A549 treated with ZK216348 at 1 μM for 4 hours (cell line): ENCODE data around the gene PPM1J. TPM values are rescaled to one million over a fixed set of nuclear protein-coding genes. Genes with fewer than 3 reads are reported as not detected.

Source experiments
- total RNA-seq: library from RNA; stranded (reverse); fragments of 200-300 nt; extraction: Qiagen RNA extraction; gene quantifications from 5 replicates; pipeline ENCODE4 v1.2.3, GENCODE V29; 2022; ENCODE audit warnings: low read depth

Gene PPM1J, protein sequence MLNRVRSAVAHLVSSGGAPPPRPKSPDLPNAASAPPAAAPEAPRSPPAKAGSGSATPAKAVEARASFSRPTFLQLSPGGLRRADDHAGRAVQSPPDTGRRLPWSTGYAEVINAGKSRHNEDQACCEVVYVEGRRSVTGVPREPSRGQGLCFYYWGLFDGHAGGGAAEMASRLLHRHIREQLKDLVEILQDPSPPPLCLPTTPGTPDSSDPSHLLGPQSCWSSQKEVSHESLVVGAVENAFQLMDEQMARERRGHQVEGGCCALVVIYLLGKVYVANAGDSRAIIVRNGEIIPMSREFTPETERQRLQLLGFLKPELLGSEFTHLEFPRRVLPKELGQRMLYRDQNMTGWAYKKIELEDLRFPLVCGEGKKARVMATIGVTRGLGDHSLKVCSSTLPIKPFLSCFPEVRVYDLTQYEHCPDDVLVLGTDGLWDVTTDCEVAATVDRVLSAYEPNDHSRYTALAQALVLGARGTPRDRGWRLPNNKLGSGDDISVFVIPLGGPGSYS
- total RNA-seq: 0.50 to 1.4 TPM (median 1.3 TPM) in 5 replicates

DNA sequence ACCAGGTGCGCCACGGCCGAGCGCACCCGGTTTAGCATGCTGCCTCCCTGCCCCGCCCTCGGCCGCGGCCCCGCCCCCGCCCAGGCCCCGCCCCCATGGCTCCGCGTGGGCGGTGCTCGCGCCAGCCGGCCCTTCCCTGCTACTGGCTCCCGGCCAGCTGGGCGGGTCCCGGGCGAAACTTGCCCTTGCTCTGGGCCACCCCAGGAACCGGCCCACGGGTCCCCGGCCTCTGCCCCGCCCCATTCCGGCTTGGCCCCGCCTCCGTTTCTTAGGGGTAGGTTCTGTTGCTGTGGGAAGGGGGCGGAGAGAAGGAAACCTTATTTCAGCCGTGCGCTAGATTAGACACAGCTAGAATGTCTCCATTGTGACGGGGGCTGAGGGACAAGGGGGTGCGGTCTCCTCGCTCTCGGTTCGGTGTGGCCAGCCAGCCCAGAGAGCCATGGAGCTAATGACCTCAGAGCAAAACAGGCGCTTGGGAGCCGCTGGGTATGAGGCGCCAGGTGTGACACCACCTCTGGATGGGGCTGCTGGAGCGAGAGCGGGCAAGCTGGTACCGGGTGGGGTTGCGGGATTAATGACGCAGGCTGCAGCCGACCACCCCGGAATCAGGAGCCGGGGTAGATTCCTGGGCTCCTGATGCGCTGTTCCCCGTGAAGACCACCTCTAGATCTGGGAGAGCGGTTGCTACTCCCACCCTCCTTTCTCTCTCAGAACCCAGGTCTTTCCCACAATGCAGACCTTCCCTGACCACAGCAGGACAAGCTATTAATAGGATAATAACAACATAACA, at the start of gene PPM1J:
TSS of gene PPM1J (minus strand) at position 69 of the 790 bp plus-strand sequence. CDS start at position 38, 31 bp downstream.

GRCh38 chr1:112706505-112707220, 8.5 kb downstream of the PPM1J start, which contains the start of gene RHOC:
TSS of gene RHOC (minus strand) at chr1:112707127. CDS start at chr1:112703799, 3,328 bp downstream.

DNA sequence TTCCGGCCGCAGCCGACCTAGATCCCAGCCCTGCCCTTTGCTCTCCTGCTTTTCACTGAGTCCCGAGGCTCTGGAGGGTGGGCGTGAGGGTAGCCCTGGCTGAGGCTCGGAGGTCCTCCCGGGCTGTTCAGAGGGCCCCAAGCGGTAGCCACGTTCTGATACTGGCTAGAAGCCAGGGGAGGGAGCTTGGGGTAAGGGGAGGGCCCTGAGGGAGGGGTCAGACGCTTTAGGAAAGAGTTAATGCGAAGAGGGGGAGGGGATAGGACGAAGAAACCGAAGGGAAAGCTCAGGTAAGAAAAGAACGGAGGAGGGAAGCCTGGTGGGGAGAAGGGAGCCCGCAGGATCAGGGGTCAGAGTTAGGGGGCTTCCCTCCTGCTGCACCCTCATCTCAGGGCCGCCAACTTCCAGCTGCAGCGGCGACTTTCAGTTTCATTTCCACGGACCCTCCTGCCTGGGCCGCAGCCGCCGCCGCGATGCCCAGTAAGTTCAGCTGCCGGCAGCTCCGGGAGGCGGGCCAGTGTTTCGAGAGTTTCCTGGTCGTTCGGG, 40.6 kb downstream of the PPM1J start, which contains the start of gene MOV10:
TSS of gene MOV10 (plus strand) at position 220 of the 546 bp plus-strand sequence. CDS start at position 474, 254 bp downstream.

Other genes starting within 250 kb of the PPM1J start
- gene WNT2B, start 206.4 kb downstream of the PPM1J start, total RNA-seq: 0.08 to 0.29 TPM (median 0.22 TPM) in 5 replicates
- gene ST7L, start 96.2 kb downstream of the PPM1J start, total RNA-seq: 10.1 to 15.7 TPM (median 13.1 TPM) in 5 replicates
- gene CAPZA1, start 95.5 kb downstream of the PPM1J start, total RNA-seq: 49.4 to 85.3 TPM (median 60.2 TPM) in 5 replicates
- 24.1 to 39.0 TPM (median 32.1 TPM) in 5 replicates for gene MOV10, start 40.7 kb downstream of the PPM1J start, total RNA-seq
- 360 to 386 TPM (median 367 TPM) in 5 replicates for gene RHOC, start 8.2 kb downstream of the PPM1J start, total RNA-seq
- gene SLC16A1, start 240.9 kb upstream of the PPM1J start, total RNA-seq: 34.6 to 51.4 TPM (median 46.0 TPM) in 5 replicates